K562 treated with DMSO at 1 percent for 4 hours (cell line): ENCODE results near the gene GPR25. TPM values are rescaled to one million over a fixed set of nuclear protein-coding genes. Genes with fewer than 3 reads are reported as not detected.

Experiments used
- total RNA-seq: library from RNA; unstranded; fragments of 300-600 nt; gene quantifications from 2 replicates; pipeline ENCODE4 v1.2.3, GENCODE V29; 2022; ENCODE audit not compliant: insufficient read depth

GPR25 gene
- total RNA-seq = not detected in 2 replicates

GRCh38 chr1:200872446-200873115 lies at the start of gene GPR25:
Gene GPR25 (plus strand): TSS chr1:200872981. CDS start chr1:200873038, 57 bp downstream.

GRCh38 chr1:200894712-200895442 lies 22.1 kb downstream of the GPR25 start, which contains the start of gene INAVA:
Gene INAVA (plus strand): TSS chr1:200894900. CDS start chr1:200898401, 3,501 bp downstream.

Other genes starting within 250 kb of the GPR25 start
- gene DDX59, start 203.1 kb upstream of the GPR25 start, total RNA-seq = 13.5 and 14.6 TPM in 2 replicates
- gene CAMSAP2, start 134.1 kb upstream of the GPR25 start, total RNA-seq = 3.3 and 3.5 TPM in 2 replicates
- not detected in 2 replicates for gene INAVA, start 21.9 kb downstream of the GPR25 start, total RNA-seq
- 4.4 and 6.6 TPM in 2 replicates for gene KIF21B, start 150.7 kb downstream of the GPR25 start, total RNA-seq
- not detected in 2 replicates for gene CACNA1S, start 239.4 kb downstream of the GPR25 start, total RNA-seq